ENCODE results near the gene YWHAQ. TPM values are rescaled to one million over a fixed set of nuclear protein-coding genes. Genes with fewer than 3 reads are reported as not detected.

The YWHAQ gene
- total RNA-seq, 4 donors from 2014 or later = 223 to 239 (median 230) TPM

DNA sequence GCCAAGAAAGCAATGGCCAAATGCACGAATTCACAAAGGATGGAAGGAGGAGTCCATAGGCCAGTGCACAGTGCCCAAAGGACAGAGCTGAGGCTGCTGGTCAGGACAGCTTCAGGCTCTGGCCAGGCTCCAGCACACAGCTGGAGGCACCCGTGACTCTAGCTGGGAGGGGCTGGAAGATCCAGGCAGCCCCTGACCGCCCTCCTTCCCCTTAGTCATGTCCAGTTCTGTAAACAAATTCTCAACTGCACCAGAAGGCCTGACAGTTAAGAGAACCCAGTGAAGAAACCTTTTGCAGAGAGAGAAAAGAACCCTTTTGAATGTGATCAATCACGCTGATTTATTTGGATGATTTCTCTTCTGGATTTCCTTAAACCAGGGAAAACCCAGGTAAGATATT lies 7.7 kb upstream of the YWHAQ start:
- intact Hi-C loops (cut with DNase I) = loop anchor here (10.0 kb wide), 1 partner anchor 164 kb away; the partner anchor contains the start of gene IAH1
- TF ChIP-seq POLR2A (IDR thresholded peaks at IDR 0.05; ENCODE audit: low read depth) (no peak), POLR2AphosphoS5 (IDR thresholded peaks at IDR 0.05) (peak; percentile 74 to 94)
- Histone ChIP-seq H3K27me3 (no peaks in the 10 kb centered on the region), H3K27ac (replicated peaks in 1 of 4) (peak overlapping the region; percentile 68 to 79 (median 73)), H3K9me3 (no peaks in the 10 kb centered on the region), H3K4me1 (peaks cover 16 to 29% (median 27%) of the 10 kb centered on the region in 4 donors), H3K4me3 (no peak overlapping the region), H3K36me3 (no peaks in the 10 kb centered on the region)
- peak; percentile 95 for DNase-seq (ENCODE audit: extremely low spot score)
- 12% methylated on average over 4 of the region's 4 CpGs for WGBS

DNA sequence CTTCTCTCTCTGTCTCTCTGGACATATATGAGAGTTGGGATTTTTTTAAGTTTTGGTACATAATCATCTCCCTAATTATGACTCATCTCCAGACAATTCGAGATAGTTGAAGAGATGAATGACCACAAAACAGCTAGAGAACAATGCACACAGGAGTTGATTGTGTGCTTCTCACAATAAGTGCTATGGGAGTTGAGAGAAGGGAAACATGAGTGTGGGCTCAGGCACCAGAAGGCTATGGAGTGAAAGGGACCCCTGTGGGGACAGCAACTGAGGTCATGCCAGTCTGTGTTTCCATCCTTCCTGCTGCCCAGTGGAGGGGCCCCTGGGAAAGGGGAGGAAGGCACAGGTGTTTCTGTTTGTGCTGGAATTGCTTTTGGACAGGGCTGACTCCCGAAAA lies 6.5 kb upstream of the YWHAQ start:
- H3K27me3 ChIP-seq = no peaks in the 10 kb centered on the region
- intact Hi-C loops (cut with DNase I) = loop anchor here (10.0 kb wide), 1 partner anchor 163 kb away; the partner anchor contains the start of gene IAH1
- peaks cover 16 to 29% (median 27%) of the 10 kb centered on the region in 4 donors for H3K4me1 ChIP-seq
- TF ChIP-seq, protein P1, sequence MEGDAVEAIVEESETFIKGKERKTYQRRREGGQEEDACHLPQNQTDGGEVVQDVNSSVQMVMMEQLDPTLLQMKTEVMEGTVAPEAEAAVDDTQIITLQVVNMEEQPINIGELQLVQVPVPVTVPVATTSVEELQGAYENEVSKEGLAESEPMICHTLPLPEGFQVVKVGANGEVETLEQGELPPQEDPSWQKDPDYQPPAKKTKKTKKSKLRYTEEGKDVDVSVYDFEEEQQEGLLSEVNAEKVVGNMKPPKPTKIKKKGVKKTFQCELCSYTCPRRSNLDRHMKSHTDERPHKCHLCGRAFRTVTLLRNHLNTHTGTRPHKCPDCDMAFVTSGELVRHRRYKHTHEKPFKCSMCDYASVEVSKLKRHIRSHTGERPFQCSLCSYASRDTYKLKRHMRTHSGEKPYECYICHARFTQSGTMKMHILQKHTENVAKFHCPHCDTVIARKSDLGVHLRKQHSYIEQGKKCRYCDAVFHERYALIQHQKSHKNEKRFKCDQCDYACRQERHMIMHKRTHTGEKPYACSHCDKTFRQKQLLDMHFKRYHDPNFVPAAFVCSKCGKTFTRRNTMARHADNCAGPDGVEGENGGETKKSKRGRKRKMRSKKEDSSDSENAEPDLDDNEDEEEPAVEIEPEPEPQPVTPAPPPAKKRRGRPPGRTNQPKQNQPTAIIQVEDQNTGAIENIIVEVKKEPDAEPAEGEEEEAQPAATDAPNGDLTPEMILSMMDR (IDR thresholded peaks at IDR 0.05) = no peak
- TF ChIP-seq POLR2A (IDR thresholded peaks at IDR 0.05; ENCODE audit: low read depth) = no peak
- no peak overlapping the region for H3K27ac ChIP-seq (replicated peaks in 1 of 4)
- DNase-seq (ENCODE audit: extremely low spot score) = no peak
- no peaks in the 10 kb centered on the region for H3K9me3 ChIP-seq
- WGBS = 71% methylated on average over 2 of the region's 2 CpGs
- H3K36me3 ChIP-seq = no peaks in the 10 kb centered on the region
- H3K4me3 ChIP-seq = no peak overlapping the region

DNA sequence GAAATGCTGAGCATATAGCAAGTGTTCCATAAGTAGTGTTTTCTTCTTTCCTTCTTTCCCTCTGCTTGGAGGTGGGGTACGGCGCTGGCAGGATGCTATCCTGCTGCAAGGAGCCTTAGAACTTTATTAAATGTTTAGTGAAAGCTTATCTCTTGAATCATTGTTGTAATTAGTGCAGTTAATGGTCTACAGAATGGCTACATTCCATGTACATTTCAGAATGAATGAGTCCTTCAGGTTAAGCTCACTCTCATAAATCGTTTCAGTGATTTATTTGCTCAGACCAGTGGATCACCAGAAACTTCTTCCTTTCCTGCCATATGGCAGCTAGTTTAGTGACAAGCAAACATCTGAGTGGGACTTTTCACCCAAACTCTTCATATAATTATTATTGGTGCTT lies 3.3 kb upstream of the YWHAQ start:
- Histone ChIP-seq H3K27ac (replicated peaks in 1 of 4) (no peak overlapping the region), H3K9me3 (no peaks in the 10 kb centered on the region), H3K4me3 (no peak overlapping the region), H3K27me3 (no peaks in the 10 kb centered on the region), H3K36me3 (no peaks in the 10 kb centered on the region), H3K4me1 (peaks cover 25 to 35% (median 33%) of the 10 kb centered on the region in 4 donors)
- 98% methylated on average over 3 of the region's 3 CpGs for WGBS
- intact Hi-C loops (cut with DNase I) = loop anchor here (10.0 kb wide), 1 partner anchor 159 kb away; the partner anchor contains the start of gene IAH1
- TF ChIP-seq, protein P1 (IDR thresholded peaks at IDR 0.05) = no peak
- no peak for TF ChIP-seq POLR2A (IDR thresholded peaks at IDR 0.05; ENCODE audit: low read depth)
- no peak for TF ChIP-seq EP300 (IDR thresholded peaks at IDR 0.05)
- TF ChIP-seq POLR2AphosphoS5 (IDR thresholded peaks at IDR 0.05) = no peak
- DNase-seq (ENCODE audit: extremely low spot score) = no peak

DNA sequence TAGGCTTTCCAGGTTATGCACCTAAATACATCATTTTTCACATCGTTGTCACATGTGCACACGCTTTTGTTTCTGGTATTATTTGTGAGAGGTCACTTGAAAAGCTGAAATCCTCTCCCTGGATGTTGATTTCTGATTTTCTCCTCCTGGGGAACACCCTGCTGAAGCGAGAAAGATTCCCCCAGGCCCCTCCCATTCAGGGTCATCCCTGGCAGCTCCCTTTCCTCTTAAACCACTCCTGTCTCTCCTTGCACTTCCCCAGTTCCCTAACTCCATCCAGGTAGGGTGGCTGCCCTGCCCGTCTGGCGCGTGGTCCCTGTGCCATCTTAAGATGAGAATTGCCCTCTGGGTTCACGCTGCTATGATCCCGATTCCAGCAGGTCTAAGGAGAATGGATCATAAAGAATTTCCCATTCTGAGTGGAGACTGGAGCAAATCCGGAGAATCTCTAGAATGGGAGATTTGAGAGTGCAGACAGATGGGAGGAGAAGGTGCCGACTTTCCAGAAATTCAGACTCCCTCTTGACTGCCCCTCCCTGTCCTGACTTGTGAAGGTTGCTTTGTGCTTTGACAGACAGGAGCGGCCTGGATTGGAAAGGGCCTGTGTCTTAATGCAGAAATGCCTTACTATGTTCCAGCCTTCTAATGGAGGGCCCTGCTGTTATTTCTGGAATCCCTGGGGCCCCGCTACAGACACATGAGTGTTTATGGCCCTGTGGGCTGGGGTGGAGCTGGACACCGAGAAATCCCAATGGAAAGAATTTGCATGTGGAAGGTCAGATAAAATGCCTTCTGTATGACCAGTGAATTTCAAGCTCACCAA lies 1.3 kb upstream of the YWHAQ start:
- no peak for DNase-seq (ENCODE audit: extremely low spot score)
- H3K27me3 ChIP-seq = no peaks in the 10 kb centered on the region
- intact Hi-C loops (cut with DNase I) = loop anchor here (2.0 to 10.0 kb wide), 2 partner anchors 77 to 157 kb away; partner anchors contain the start of genes ADAM17 and IAH1
- WGBS = 84% methylated on average over 13 of the region's 13 CpGs
- TF ChIP-seq, protein P1 (IDR thresholded peaks at IDR 0.05) = no peak
- TF ChIP-seq POLR2A (IDR thresholded peaks at IDR 0.05; ENCODE audit: low read depth) (no peak), EP300 (IDR thresholded peaks at IDR 0.05) (no peak), POLR2AphosphoS5 (IDR thresholded peaks at IDR 0.05) (no peak)
- H3K27ac ChIP-seq (replicated peaks in 1 of 4) = peak overlapping the region; percentile 25 to 98 (median 96)
- peaks cover 29 to 36% (median 35%) of the 10 kb centered on the region in 4 donors for H3K4me1 ChIP-seq
- peaks cover 0 to 8% (median 4%) of the 10 kb centered on the region in 4 donors for H3K36me3 ChIP-seq
- H3K9me3 ChIP-seq = no peaks in the 10 kb centered on the region
- H3K4me3 ChIP-seq = no peak overlapping the region

DNA sequence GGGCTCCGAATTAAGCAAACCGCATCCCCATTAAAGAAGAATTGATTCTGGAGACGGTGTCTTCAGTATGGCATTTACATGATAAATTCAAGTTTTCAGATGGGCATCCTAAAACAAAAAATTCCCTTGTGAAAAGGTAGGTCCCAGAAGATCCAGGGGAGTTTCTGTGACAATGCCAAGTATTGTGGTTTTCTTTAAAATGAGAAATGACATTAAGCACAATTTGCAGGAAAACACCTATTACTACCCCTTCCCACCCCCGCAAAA lies 689 bp upstream of the YWHAQ start:
- TF ChIP-seq EP300 (IDR thresholded peaks at IDR 0.05) (no peak), POLR2A (IDR thresholded peaks at IDR 0.05; ENCODE audit: low read depth) (no peak), POLR2AphosphoS5 (IDR thresholded peaks at IDR 0.05) (no peak)
- TF ChIP-seq, protein P1 (IDR thresholded peaks at IDR 0.05) = no peak
- H3K4me1 ChIP-seq = peaks cover 34 to 43% (median 41%) of the 10 kb centered on the region in 4 donors
- intact Hi-C loops (cut with DNase I) = loop anchor here (2.0 to 10.0 kb wide), 2 partner anchors 77 to 157 kb away; partner anchors contain the start of genes ADAM17 and IAH1
- no peaks in the 10 kb centered on the region for H3K27me3 ChIP-seq
- no peaks in the 10 kb centered on the region for H3K9me3 ChIP-seq
- peak overlapping the region; percentile 71 to 84 (median 81) for H3K4me3 ChIP-seq
- H3K27ac ChIP-seq (replicated peaks in 1 of 4) = peak overlapping the region; percentile 68 to 98 (median 96)
- DNase-seq (ENCODE audit: extremely low spot score) = no peak
- WGBS = 30% methylated on average over 4 of the region's 4 CpGs
- H3K36me3 ChIP-seq = peaks cover 0 to 13% (median 5%) of the 10 kb centered on the region in 4 donors
